CD4-positive, alpha-beta T cell treated with Interferon gamma for 1 hour (primary cell): ENCODE results near the gene YPEL3.
A peak's percentile ranks its signal among the peaks of the same experiment; 100 is the strongest.

ENCODE experiments used
- DNase-seq: peaks from one replicate; pipeline ENCODE4 v3.0.0-alpha.2; 2020

The YPEL3 gene

DNA sequence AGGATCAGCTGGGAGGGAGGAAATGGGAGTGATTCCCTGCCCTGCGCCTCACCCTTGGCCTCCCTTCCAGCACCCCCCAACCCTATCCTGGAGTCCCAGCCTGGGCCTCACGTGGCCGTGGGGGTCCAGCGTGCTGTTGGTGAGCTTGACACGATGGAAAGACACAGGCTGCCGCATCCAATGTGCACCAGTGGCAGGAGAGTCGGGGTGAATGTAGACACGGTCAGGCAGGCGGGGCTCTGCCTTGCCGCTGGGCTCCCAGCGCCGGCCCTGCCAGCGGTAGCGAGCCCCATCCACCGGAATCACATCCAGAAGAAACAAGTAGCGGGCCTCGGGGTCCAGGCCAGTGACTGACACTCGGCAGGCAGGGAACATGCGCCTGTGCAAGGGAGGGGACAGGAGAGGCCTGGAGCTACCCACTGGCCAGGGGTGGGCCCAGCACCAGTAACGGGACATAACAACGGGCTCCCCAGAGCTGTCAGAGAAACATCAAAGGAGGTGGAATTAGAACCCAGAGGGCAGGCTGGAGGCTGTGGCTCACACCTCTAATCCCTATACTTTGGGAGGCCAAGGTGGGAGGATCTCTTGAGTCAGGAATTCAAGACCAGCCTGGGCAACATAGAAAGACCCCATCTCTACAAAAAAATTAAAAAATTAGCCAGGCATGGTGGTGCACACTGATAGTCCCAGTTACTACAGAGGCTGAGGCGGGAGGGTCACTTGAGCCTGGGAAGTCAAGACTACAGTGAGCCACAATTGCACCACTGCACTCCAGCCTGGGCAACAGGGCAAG, 7.0 kb downstream of the YPEL3 start:
- no peak for DNase-seq

DNA sequence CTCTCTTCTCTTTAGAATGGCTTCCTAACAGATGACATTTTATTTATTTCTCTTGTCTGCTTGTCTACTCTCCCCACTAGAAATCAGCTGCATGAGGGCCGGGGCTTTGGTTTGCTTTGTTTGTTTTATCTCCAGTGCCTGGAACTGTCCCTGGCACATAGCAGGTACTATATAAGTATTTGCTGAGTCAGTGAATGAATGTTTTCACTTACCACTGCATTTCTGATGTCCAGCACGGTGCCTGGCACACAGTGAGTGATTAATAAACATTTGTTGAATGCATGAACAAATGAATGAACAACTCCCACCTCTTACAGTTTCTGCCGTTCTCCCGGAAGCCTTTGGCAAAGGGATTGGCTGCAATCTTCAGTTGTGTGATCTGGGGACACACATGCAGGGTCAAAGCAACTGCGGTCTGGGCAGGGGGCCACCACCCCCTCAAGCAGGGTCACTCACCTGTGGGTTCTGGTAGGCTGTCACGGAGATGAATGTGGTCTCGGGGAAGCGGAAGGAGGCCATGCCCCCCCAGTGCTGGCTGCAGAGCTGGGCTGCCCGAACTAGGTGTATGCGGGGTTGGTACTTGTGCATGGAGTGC, 7.7 kb downstream of the YPEL3 start:
- no peak for DNase-seq

GRCh38 chr16:30087181-30087898, 8.7 kb downstream of the YPEL3 start:
- DNase-seq = peak; percentile 50

DNA sequence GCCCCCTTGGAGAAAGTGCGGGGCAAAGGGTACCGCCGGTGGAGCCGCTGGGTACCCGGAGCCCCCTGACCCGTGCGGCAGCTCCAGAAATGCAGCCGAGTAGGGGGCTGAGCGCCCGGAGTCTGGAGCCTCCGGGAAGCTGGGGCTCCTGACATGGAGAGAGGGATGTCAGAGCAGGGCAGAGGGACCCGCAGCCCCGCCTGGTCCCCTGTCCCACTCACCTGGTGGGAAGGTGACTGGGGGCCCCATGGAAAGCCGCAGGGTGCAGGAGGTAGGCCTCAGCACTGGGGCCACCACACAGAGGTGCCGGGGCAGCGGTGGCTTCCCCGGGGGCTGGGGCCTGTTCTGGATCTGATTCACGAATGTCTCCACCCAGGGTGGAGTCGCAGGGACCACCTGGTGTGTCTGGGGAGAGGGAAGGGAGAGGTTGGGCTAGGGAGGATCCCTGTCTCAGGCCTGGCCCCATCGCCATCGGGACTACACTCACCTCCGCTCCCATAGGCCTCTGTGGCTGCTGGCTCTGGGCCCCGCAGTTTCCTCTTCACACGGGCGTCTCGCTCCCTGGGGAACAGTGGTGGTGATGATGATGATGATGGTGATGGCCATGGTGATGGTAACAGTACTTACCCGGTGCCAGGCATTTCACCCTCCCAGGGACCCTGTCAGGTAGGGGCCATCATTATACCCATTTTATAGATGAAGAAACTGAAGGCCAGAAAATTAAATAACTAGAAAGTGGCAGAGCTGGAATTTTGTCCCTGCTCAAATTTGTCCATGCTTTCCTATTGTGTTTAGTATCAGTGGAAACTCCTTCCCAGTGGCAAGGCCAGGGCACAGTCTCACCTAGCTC, 9.5 kb downstream of the YPEL3 start:
- no peak for DNase-seq

DNA sequence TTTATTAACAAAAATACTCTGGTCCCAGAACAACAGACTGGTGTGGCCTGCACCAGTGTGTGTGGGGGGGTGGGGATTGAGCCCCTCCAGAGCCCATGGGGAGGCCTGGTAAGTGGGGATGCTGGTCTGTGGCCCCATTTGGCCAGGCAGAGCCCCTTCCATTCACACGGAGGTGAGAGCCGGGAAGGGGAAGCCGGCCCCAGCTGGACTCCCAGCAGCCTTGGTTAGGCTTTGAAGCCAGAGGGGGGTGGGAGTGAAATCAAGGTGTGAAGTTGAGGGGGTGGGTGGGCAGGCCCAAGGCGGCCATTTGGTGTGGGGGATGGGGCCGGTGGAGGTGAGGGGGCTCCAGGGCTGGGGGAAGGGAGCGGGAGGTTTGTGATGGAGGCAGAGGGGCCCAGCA, 10.2 kb downstream of the YPEL3 start:
- DNase-seq = no peak

GRCh38 chr16:30085247-30085646, 10.8 kb downstream of the YPEL3 start:
- DNase-seq = no peak

GRCh38 chr16:30084816-30085159, 11.2 kb downstream of the YPEL3 start:
- no peak for DNase-seq

GRCh38 chr16:30084096-30084815, 11.8 kb downstream of the YPEL3 start:
- no peak for DNase-seq

DNA sequence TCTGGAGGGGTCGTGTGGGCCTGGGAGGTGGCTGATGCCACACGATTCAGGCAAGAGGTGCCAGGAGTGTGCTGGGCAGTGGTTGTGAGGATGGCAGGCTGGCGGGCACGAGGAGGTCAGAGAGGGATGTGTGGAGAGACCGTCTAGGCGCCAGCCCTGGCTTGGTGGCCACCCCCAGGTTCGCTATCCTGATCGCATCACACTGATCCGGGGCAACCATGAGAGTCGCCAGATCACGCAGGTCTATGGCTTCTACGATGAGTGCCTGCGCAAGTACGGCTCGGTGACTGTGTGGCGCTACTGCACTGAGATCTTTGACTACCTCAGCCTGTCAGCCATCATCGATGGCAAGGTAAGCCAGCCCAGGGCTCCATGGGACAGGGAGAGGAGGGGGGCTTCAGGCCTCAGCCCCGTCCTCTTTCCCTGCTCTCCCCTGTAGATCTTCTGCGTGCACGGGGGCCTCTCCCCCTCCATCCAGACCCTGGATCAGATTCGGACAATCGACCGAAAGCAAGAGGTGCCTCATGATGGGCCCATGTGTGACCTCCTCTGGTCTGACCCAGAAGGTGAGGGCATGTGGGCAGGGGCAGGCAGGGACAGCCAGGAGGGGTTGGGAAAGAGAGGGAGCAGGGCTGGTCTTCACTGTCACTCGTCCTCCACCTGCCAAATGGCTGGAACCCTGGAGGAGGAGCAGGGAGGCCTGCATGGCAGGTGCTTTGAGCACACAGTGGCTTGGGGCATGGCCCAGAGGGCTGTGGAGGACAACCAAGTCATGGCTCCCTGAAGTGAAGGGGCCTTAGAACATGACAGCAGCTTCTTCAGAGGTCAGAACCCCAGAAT, 12.6 kb downstream of the YPEL3 start:
- no peak for DNase-seq

DNA sequence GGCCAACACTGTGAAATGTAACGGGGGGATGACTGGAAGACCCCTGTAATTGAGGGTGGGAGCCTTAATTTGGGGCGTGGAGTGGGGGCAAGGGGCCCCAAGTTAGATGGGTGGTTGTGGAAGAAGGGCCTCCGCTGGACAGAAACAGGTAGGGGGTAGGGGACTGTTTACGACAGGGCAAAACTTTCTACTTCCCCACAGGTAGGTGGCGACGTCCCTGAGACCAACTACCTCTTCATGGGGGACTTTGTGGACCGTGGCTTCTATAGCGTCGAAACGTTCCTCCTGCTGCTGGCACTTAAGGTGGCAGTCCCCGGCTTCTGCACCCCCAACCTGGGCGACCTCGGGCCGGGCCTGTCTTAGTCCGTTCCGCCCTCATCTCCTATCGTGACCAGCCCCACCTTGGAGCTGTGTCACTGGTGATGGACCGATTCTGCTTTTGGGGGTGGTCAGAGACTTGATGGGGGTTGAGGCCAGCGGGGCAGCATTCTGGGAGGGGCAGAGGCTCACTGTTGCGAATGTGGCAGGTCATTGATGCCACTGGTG, 13.4 kb downstream of the YPEL3 start:
- no peak for DNase-seq

GRCh38 chr16:30079480-30079879, 16.5 kb downstream of the YPEL3 start:
- no peak for DNase-seq

DNA sequence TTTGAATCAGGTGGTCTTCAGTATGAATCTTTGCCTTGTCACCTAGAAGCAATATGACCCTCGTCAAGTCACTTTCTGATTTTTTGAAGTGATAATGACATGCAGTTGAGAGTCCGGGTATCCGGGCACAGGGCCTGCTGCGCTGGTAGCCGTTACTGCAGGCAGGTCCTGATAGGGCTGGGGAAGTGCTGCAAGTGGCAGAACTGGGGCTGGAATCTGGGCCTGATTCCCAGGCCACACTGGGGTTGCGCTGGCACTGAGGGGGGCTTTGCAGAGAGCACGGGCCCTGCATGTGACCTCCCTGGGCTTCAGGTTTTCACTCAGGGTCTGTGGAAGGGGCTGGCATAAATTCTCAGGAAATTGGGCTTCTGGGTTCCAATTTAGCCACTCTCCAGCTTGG, 17.3 kb downstream of the YPEL3 start:
- DNase-seq = no peak

DNA sequence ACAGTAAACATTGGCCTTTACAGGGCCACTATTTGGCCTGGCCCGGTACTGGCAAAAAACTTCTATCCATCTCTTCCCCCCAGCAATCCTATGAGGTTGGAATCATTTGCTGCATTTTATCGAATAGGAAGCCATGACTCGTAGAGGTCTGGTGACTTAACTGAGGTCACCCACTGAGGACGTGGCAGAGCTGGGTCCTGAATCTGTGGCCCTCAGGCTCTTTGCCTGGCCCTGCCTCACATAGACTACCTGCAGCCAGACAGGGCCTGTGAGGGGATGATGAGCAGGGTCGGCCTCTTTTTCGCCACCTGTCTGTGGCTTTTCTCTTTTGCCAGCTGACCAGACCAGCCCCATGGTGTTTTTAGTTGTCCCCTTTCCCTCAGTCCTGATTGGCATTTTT, 18.4 kb downstream of the YPEL3 start:
- DNase-seq = no peak

- DNase-seq = no peak
Measured at GRCh38 chr16:30076276-30076791, 19.7 kb downstream of the YPEL3 start.

GRCh38 chr16:30075503-30076275, 20.3 kb downstream of the YPEL3 start, which contains the start of gene PPP4C:
TSS of gene PPP4C (plus strand) at chr16:30075994. CDS start at chr16:30076378, 384 bp downstream.
- peak; percentile 86 for DNase-seq

- no peak for DNase-seq
Measured at GRCh38 chr16:30070490-30070889, 25.5 kb downstream of the YPEL3 start.

DNA sequence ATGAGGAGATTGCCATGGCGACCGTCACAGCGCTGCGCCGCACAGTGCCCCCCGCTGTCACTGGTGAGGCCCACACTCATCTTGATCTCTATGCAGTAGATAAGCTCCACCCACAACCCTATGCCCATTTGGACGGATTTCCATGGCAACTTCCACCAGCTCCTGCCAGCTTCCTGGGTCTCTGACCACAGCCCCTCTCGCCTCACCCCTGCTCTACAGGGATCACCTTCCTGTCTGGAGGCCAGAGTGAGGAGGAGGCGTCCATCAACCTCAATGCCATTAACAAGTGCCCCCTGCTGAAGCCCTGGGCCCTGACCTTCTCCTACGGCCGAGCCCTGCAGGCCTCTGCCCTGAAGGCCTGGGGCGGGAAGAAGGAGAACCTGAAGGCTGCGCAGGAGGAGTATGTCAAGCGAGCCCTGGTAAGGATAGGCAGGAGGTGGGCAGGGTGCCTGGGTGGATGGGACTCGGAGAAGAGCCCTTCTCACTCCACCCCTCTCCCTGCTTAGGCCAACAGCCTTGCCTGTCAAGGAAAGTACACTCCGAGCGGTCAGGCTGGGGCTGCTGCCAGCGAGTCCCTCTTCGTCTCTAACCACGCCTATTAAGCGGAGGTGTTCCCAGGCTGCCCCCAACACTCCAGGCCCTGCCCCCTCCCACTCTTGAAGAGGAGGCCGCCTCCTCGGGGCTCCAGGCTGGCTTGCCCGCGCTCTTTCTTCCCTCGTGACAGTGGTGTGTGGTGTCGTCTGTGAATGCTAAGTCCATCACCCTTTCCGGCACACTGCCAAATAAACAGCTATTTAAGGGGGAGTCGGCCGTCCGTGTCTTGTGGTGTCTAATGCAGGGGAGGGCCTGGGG, 26.2 kb downstream of the YPEL3 start:
- DNase-seq = no peak

GRCh38 chr16:30068750-30069610, 27.0 kb downstream of the YPEL3 start:
- peak; percentile 54 for DNase-seq
